GM18499 (cell line): ENCODE data around the gene WDR5.

Experiments used
- ATAC-seq: cut with Tn5 transposase; IDR thresholded peaks from one replicate; pipeline ENCODE4 v1.9.1; 2021; ENCODE audit warnings: moderate number of reproducible peaks; ENCODE audit not compliant: insufficient read depth, unreplicated experiment

Gene WDR5

DNA sequence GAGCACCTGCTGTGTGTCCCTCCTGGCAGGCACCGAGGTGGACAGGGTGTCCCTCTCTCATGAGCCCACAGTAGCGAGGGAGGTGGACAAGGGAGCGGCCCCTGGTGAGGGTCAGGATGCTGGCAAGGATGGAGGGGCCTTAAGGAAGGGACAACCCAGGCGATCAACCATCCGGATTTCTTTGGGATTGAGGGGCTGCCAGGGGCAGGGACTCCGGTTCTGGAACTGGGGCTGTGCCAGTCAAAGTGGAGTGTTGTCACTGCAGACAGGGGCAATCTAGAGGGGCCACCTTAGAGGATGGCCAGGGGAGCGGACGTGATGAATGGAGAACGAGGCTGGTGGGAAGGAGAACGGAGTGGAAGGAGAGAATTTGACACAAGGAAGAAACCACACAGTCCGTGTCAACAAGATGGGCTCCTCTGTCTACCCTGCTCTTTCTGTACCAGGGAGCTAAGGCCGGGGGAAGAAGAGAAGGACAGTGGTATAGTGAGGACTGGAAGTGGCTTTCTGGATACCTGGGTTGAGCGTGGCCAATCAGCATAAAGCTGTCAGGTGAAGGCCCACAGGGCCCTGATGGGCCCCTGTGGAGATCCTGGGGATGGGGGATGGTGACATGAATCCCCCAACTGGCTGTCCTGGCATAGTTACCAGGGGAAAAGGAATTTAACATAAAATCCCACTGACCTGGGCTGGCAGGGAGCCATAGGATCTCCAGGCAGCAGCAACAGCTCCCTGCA lies 4.2 kb upstream of the WDR5 start:
- ATAC-seq = no peak

DNA sequence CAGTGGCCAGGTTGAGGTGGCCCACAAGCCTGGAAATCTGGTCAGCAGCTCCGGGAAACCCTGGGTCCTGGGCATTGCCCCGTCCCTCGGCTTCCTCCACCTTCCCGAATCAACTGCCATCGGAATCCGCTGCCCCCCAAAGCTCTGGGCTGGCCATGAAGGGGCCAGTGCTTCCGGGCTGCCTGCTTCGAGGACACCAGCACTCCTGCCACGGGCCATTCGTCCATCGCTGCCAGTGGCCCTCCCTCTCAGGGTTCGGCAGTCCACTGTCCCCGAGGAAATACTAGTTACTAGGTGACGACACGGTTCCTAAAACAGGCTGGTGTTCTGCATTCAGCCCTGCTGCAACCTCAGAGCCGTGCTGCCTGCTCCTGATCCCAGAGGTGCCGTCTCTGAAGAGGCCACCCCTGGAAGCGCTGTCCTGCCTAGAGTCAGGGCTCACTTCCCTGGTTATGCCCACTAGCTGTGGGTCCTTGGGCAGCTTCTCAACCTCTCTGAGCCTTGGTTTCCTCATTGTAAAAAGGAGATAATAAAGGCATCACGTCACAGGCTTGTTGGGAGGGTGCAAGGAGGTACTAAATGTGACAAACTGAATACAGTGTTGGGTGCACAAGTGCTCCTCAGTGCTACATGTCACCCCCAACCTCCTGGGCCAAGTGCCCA lies 3.5 kb upstream of the WDR5 start:
- no peak for ATAC-seq

DNA sequence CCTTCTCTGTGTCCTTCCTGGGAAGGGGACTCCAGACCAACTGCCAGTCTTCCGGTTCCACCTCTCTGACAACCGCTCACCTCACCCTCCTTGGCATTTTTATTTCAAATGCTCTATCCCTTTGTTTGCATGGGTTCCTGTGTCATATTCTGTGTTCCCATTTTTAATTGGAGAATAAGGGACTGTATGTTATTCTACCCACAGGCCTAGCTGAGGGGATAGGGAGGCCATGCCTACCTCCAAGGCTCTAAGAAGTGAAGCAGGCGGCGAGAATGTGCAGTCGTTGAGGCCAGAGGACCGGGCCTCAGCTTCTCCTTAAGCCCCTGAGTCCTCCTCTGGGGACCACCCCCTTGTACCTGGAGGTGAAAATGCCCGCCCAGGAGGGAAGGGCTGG lies 936 bp upstream of the WDR5 start:
- no peak for ATAC-seq

DNA sequence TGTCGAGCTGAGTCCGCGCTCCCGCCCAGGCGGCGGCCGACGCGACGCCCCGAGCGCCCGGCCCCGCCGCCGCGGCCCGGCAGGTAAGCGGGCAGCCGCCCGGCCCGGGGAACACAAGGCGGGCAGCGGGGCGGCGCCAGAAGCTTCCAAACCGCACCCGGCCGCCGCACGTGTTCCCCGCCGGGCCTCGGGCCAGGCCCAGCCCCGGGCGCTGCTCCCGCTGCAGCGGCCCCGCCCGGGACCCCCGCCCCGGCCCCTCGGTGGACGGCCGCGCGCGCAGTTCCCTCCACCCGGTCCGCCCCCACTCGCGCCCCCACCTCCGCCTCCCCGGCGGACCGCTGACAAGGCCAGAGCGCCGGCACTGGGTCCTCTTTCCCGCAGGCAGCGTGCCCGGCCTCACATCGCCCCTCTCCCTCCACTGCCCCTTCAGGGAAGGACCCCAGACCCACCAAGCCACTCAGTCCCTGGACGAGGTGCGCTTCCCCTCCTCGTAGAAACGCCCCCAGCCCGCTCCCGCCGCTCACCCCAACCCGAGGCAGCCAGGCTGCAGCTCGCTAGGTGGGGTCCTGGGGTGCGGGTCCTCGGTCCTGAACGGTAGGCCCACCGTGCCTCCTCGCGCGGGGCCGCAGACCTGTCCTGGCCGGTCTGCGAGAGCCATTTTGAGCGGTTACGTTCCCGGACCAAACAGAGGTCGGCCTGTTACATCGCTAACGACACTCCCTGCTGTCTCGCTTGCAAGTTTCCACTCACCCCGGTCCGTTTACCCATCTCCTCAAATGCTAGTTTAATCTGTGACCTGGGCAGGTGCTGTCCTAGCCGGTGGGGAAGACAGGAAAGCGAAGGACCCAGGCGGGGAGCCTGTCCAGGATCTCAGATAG lies 475 bp downstream of the WDR5 start:
- no peak for ATAC-seq

DNA sequence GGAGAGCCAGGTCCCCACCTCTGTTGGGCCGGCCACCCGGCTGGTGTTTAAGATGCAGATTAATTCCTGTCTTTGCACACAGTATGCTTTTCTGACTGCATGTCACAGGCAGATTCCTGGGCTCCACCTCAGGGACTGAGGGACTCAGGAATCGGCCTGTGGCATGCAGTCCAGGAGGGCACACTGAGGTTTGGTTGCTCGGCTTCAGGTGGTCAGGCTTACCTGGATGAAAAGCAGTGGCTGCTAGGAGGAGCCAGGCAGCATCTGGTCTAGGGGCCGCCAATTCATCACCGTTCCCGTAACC lies 1.1 kb downstream of the WDR5 start:
- no peak for ATAC-seq

DNA sequence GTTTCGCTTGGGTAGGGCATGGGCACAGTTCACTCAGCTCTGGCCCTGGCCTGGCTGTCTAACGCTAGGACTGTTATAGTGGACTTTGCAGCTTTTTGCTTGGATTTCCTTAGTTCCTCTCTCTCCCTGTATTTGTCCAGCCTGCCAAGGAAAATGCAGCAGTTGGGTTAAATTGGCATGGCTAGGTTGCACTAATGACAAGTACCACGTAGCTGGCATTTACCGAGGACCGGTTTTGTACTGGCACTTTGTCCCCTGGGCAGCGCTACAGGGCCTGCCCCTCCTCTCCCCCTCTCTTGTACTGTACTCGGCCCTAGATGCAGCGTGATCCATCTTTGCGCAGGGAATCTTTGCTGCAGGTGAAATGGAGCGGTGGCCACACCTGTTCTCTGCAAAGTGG lies 2.4 kb downstream of the WDR5 start:
- no peak for ATAC-seq

DNA sequence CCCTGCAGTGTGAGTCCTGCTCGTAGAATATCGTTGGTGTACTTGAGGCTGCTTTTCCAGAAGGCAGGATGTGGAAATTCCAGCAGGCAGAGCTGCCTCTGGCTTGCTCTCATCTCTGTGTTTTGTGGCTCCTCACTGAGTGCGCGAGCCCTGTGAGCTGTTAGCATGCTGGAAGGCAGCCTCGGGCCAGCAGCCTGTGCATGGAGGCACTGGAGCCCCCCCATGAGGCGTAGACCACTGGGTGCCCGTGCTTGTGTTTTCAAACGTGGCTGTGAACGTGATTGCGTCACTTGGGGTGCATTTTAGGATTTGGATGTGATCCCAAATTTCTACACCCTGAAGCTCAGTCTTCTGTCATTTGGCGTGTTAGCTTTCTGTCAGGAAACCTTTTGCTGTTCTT lies 3.2 kb downstream of the WDR5 start:
- ATAC-seq = no peak

DNA sequence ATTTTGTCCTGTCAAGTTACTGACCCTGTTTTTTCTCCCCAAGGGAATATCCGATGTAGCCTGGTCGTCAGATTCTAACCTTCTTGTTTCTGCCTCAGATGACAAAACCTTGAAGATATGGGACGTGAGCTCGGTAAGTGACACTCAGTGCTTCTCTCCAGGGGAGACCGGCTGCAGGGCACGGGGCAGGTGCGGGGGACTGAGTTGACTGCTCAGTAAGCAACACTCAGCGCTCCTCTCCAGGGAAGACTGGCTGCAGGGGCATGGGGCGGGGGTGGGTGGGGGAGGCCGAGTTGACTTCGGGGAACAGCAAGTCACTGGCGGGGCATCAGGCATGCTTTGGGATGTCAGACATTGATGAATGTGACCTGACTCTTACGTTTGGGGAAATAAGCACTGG lies 6.0 kb downstream of the WDR5 start:
- no peak for ATAC-seq

DNA sequence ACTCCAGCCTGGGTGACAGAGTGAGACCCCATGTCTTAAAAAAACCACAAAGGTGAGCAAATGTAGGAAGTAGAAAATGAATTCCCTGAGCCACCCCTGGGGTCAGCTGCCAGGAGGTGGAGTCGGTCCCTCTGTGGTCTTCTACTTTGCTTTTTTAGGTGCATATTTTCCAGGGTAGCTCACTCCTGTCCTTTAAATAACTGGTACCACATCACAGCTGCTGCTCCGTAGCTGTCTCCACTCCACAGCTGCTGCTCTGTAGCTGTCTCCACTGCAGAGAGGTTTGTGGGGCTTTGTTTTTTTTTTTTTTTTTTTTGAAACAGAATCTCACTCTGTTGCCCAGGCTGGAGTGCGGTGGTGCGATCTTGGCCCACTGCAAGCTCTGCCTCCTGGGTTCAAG lies 8.9 kb downstream of the WDR5 start:
- ATAC-seq = no peak

DNA sequence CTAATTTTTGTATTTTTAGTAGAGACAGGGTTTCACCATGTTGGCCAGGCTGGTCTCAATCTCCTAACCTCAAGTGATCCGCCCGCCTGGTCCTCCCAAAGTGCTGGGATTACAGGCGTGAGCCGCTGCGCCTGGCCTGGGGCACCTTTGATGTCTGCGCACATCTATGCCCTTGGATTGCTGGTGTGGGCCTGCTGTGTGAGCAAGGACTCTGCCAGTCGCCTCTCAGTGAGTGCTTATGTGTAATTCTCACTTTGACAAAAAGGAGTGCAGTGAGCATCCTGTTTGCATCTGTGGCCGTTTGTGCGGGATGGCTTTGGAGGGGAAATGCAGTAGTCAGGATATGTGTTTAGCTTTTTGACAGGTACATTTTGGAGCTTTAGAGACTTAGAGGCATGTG lies 9.4 kb downstream of the WDR5 start:
- no peak for ATAC-seq

DNA sequence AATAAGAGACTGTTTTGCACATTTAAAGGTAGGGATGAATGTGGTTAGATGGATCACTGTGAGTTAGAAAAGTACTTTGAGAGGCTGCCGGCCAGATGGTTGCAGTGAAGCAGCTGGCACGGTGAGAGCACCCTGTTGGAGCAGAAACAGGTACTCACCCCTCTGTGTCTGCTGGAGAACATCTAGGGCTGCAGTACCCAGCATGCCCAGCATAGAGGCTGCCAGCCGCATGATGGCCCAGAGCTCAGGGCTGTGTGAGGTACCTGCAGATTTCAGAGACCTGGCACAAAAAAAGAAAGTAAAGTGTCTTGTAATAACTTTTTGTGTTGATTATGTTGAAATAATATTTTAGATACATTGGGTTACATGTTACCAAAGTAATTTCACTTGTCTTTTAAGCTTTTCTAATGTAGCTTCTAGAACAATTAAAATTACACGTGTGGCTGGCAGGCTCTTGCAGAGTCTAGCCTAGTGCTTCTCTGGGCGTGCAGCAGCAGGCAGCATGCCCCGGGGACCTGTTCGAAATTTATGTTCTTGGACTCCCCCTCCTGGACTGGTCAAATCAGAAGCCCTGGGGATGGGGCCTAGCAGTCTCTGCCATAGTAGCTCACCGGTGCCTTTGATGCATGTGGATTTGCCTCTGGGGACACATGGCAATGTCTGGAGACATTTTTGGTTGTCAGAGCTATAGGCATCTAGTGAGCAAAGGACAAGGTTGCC lies 11.1 kb downstream of the WDR5 start:
- ATAC-seq = no peak

DNA sequence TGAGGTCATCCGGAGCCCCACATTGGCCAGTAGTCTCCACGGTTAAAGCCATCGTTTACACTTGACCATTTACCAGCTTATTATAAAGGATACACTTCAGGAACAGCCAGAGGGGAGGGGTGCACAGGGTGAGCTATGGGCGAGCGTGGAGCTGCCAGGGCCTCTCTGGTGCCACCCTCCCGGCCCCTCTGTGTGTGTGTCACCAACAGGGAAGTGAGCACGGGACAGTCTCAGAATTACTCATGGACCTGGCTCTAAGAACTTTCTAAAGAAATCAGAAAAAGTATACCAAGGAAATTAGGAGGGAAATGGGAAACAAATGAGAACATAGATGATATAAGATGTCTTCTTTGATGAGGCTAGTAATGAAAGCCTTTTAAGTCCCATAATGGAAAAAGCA lies 13.5 kb downstream of the WDR5 start:
- no peak for ATAC-seq

DNA sequence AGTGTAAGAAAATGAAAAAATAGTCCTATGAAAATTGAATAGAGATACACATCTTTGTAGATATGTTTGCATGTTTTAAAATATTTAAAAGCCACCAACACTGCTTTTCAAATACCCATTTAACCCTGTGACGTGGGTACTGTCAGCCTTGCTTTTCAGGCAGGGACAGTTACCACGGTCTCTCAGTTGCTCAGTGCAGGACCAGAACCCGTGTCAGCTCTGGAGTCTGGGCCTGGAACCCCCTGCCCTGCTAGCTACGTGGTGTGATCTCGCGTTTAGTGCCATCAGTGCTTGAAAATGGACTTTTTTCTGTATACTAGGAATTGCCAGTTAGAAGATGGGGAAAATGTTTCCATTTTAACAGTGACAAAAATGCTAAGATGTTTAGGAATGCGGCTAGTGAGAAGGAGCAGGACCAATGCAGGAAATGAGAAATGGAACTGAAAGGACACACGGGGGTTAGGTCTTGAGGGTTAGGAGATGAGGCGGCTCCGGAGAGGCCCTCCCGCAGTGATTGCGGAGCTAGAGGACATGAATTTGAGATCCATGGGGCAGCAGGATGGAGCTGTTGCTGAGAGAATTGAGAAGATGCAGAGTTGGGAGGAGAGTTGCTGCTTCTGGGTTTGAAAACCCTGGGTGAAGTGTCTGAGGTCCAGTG lies 14.8 kb downstream of the WDR5 start:
- ATAC-seq = no peak

DNA sequence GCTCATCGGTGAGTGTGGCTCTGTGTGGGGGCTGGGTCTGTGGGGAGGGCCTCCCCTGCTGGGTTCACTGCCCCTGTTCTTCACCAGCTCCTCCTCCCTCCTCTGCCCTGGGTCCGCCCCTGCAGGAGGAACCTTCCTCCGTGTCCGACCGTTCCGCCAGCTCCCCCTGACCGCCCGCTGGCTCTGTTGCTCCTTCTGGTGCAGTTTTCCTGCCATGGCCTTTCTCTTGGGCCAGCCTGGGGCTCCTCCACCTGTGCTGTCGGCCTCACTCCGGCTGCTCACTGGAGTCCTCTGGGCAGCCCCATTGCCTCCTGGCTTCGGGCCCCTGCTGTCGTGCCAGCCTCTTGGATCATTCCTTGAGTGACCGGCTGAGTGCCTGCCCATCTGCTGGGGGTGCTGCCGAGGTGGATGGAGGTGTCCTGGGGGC lies 16.2 kb downstream of the WDR5 start:
- ATAC-seq = no peak

DNA sequence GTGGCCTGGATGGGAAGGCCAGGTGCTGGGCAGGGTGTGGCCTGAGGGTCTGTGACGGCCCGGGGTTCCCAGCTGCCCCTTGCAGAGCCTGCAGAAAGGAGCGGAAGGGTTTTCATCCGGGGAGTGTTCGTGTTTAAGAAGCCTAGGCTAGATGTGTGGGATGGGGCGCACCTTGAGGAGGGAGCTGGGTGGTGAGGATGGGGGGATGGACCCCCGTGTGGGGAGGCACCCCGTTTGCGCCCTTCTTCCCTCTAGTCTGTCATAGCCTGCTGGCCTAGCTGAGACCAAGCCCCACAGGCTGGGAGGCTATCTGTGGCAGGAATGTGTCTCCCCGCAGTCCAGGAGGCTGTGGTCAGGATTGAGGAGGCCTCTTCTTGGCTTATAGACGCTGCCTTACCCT lies 16.6 kb downstream of the WDR5 start:
- no peak for ATAC-seq

DNA sequence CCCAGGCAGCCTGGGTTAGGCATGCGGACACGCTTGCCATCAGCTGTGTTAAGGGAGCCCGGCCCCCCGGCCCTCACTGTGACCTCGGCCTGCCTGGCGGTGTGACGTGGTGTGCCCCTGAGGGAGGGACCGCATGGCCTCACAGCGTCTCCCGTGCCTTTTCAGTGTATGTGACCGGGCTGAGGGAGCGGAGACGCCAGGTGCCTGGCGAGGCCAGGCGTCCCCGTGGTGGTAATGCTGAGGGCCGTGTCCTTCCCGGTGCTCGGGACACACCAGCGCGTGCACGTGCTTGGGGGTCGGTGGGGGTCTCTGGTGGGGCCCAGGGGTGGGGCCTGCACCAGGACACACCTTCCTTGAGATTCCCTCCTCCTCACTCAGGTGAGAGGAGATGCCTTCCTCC lies 17.6 kb downstream of the WDR5 start:
- ATAC-seq = no peak

DNA sequence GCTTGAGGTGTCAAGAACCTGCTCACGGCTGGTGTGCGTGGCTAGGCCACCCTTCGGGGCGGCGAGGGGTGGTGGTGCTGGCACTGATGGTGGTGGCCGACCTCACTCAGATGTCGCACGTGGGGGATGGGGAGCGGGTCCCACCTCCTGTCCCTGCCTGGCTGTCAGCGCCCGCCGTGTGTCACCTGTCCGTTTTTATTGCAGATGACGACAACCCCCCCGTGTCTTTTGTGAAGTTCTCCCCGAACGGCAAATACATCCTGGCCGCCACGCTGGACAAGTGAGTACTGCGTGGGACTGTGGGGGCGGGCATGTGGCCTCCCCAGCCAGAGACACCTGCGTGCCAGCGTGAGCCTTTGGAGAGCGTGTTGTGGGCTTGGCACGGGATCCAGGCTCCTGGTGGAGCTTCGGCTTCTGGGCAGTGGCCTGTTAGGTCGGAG lies 18.4 kb downstream of the WDR5 start:
- ATAC-seq = no peak

DNA sequence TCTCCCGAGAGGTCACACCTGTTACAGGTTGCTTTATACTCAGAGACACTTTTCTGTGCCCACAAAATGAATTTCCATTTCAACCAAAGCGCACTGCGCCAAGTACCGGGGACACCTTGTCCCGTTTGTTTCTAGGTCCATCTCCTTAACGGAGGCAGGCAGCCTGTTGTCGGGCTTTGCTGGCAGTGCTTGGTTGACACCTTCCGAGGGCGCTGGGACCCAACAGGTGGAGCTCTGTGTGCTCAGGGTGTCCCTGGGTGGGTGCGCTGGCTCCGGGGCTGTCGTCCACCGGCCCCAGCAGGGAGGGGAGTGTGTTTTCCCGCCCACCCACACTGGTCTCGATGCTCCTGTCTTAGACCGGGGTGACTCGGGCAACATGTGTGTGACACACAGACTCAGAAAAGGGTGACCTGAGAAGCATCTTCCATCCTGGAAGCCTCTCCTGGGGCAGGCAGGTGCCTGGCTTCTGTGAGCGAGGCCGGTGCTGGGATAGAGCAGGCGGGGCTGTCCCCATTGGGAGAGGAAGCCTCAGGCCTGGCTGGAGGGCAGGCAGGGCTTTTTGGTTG lies 20.0 kb downstream of the WDR5 start:
- ATAC-seq = no peak

DNA sequence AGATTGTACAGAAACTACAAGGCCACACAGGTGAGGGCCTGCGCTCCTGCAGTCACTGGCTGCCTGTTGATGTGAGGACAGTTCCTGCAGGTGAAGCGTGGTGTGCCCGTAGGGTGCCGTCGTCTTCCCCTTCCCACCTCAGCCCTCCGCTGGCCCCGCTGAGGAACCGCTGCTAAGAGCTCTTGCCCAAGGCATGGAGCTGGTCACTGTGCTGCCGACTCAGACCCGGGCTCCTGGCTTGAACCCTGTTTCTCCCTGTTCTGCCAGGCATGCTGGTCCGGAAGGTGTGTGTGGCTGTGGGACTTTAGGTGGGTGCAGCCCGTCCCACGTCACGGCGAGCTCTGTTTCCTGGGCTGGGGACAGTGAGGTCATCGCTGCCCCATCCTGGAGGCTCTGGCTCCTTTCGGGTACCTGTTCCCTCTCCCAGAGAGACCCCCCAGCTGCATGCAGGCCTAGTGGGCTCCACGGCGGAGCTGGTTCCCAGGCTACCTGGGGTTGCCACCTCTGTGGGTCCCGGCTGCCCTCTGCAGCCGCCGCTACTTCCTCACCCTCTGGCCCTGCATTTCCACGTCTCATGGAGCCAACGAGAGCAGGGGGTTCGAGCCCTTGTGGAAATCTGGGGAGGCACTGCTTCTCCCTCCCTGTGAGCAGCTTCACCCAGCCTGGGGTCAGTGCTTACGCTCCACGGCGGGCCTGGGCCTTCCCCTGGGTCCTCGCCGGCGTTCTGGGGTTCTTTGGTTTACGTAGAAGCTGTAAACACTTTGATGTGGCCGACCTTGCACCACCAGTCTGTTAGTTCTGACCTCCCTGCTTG lies 20.9 kb downstream of the WDR5 start:
- ATAC-seq = no peak
